ENCODE data around the gene MAP2K2.
A peak's percentile ranks its signal among the peaks of the same experiment; 100 is the strongest.

The MAP2K2 gene

DNA sequence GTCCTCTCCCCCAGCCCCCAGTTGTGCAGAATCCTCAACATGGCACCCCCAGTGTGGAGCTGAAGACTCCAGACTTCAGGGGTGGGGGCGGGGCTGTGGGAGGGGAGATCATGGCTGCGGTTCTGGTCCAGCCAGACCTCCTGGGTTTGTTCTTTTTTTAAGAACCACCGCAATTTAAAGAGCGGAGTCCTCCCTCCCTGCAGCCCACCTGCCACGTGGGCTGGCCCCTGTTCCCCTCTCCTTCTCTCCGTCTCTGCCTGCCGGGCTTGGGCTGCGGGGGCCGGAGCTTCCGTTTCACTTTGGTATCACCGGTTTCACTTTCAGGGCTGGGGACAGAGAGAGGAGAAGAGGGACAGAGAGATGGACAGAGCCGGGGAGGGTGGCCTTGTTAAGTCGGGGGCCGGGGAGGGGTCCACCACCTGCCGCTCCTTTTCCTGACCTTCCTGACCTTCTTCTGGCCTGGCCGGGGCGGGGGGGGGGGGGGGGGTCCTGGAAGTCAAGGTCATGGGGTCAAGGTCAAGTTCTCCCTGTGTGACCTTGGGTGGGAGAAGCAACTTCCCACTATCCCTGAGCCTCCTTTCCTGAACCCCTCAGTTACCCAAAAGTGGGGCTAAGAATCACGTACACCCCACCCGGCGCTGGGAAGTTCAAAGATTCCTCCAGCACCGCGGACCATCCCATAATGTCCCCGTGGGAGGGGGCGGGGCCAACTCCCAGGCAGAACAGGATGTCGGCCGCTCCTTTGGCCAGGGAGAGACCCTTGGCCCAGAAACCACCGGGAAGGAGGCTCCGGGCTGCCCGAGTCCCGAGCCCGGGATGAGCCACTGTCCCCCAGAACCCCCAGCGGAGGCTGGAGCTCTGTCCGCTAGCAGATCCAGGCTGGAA is 45.9 kb downstream of the MAP2K2 start:
- DNase-seq (ENCODE audit: low read depth in 1 of 2, low spot score in 1 of 2), result no peak
- in situ Hi-C loops (cut with HindIII; ENCODE audit: low pct_unique_long_range_greater_than_20kb, low sequenced_read_pairs), result no loop called here
- TF ChIP-seq JUND (IDR thresholded peaks at IDR 0.05; ENCODE audit: low read depth), result no peak

DNA sequence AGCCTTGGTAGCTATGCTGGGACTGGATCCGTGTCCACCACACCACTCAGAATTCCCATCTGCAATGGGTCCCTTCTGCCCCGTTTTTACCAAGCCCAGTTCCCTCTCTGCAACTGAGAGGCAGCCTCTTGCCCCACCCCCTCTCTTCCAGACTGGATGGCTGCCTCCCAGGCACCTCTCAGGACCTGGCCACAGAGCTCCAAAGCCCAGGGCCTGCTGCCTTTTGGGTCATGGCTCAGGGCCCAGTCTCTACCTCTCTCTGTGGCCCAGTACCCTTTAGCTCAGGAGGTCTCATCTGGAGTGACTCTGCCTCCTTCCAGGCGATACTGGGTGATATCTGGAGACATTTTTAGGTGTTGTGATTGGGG is 46.9 kb downstream of the MAP2K2 start:
- no peak for DNase-seq (ENCODE audit: low read depth in 1 of 2, low spot score in 1 of 2)
- in situ Hi-C loops (cut with HindIII; ENCODE audit: low pct_unique_long_range_greater_than_20kb, low sequenced_read_pairs), result no loop called here
- TF ChIP-seq JUND (IDR thresholded peaks at IDR 0.05; ENCODE audit: low read depth), result no peak

DNA sequence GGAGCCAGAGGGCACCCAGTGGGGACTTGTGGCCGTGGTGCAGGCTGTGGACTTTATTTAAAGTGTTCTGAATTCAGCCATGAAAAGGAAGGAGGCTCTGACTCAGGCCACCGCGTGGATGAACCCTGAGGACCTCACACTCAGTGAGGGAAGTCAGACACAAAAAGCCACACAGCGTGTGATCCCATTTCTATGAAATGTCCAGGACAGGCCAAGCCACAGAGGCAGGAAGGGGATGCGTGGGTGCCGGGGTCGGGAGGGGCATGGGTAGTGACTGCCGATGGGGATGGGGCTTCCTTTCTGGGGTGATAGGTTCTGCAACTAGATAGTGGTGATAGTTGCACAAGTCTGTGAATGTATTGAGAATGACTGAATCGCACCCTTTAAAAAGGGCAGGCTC is 48.5 kb downstream of the MAP2K2 start:
- in situ Hi-C loops (cut with HindIII; ENCODE audit: low pct_unique_long_range_greater_than_20kb, low sequenced_read_pairs), result no loop called here
- TF ChIP-seq JUND (IDR thresholded peaks at IDR 0.05; ENCODE audit: low read depth), result no peak
- DNase-seq (ENCODE audit: low read depth in 1 of 2, low spot score in 1 of 2), result no peak

DNA sequence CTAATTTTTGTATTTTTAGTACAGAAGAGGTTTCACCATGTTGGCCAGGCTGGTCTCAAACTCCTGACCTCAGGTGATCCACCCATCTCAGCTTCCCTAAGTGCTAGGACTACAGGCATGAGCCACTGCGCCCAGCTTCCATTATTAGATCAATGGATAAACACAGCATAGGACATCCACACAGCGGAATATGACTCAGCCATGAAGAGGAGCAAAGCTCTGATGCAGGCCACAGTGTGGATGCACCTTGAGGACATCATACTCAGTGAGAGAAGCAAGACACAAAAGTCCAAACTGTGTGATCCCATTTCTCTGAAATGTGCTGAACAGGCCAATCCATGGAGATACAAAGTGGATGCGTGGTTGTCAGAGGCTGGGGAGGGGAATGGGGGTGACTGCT is 52.3 kb downstream of the MAP2K2 start:
- no peak for DNase-seq (ENCODE audit: low read depth in 1 of 2, low spot score in 1 of 2)
- in situ Hi-C loops (cut with HindIII; ENCODE audit: low pct_unique_long_range_greater_than_20kb, low sequenced_read_pairs), result no loop called here
- TF ChIP-seq JUND (IDR thresholded peaks at IDR 0.05; ENCODE audit: low read depth), result no peak

DNA sequence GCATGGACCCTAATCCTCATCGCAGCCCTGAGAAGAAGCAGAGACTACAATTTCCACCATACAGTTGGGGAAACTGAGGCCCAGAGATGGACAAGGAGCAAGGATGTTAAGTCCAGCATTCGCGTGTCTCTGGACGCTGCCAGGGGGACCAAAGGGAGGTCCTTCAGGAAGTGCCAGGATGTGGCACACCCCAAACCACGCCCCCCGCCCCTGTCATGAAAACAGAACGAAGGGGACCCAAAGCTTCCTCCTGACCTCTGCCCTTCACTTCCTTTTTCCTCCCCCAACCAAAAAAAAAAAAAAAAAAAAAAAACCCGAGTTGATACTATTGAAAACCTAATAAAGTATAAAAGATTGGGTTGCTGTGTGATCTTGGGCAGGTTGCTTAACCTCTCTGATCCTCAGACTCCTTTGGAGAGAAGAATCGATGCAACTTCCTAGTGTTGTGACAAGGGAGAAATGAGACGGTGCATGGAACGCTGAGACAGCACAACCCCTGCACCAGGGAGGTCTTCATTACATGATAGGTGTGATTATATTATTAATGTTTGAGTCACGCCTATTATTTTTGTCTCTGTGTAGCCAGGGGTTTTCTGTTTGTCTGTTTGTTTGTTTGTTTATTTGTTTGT is 54.5 kb downstream of the MAP2K2 start:
- no peak for TF ChIP-seq JUND (IDR thresholded peaks at IDR 0.05; ENCODE audit: low read depth)
- no peak for DNase-seq (ENCODE audit: low read depth in 1 of 2, low spot score in 1 of 2)
- in situ Hi-C loops (cut with HindIII; ENCODE audit: low pct_unique_long_range_greater_than_20kb, low sequenced_read_pairs), result no loop called here

DNA sequence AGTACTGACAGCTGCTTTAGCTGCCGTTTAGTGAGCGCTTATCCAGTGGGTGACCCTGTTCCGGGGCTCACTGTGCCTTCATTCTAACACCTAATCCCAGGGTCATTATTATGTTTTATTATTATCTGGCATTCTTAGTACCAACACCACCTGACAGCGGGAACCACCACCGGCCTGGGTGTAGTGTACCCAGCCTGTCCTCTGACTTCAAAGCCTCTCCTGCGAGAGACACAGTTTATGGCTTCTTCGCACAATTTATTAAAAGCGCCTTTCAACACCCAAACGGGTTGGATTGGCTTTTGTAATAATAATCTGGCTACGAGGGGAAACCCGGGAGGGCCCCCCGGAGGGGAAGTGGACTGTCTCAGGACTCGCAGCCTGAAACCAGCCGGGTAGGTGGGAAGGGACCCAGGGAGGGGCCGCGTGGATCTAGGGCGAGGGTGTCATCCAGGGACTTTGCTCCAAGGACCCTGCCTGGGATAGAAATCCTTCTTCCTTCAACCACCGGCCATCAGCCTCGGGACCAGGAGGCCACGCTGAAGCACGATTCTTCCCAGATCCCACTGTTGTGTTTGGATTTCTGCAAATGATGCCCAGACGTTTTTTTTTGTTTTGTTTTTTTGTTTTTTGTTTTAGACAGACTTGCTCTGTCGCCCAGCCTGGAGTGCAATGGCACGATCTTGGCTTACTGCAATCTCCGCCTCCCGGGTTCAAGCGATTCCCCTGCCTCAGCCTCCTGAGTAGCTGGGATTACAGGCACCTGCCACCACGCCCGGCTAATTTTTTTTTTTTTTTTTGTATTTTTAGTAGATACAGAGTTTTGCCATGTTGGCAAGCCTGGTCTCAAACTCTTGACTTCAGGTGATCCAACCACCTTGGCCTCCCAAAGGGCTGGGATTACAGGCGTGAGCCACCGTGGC is 55.6 kb downstream of the MAP2K2 start:
- TF ChIP-seq JUND (IDR thresholded peaks at IDR 0.05; ENCODE audit: low read depth), result no peak
- in situ Hi-C loops (cut with HindIII; ENCODE audit: low pct_unique_long_range_greater_than_20kb, low sequenced_read_pairs), result no loop called here
- no peak for DNase-seq (ENCODE audit: low read depth in 1 of 2, low spot score in 1 of 2)

DNA sequence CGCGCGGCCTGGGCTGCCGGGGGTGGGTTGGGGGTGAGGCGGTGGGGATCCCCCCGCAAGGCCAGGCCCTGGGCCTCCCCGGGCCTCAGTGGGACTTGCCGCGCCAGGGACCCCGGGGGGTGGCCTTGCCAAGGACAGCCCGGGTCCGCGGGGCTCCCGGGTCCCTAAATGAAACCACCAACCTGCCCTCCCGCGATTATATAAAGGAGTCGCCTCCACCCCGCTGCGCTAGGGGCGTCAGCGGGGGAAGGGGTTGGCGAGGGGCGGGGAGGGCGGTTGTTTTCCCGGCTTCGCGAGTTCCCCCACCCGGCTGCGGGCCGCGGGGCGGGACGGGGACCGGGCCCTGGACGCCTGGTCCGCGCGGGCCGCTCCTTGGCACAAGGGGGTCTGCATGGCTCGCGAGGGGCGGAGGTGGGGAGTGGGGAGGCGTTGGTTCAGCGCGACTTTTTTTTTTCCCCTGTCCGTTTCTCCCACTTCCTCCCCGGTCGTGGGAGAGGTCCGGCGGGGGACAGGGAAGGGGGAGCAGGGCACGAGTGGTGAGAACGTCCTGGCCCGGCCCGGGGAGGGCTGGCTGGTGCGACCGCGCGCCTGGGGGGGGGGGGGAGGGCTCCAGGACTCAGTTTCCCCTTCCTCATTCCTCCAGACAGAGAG is 56.4 kb downstream of the MAP2K2 start:
- peak in 1 of 2 experiments; percentile 47 for DNase-seq (ENCODE audit: low read depth in 1 of 2, low spot score in 1 of 2)
- TF ChIP-seq JUND (IDR thresholded peaks at IDR 0.05; ENCODE audit: low read depth), result no peak
- in situ Hi-C loops (cut with HindIII; ENCODE audit: low pct_unique_long_range_greater_than_20kb, low sequenced_read_pairs), result no loop called here

DNA sequence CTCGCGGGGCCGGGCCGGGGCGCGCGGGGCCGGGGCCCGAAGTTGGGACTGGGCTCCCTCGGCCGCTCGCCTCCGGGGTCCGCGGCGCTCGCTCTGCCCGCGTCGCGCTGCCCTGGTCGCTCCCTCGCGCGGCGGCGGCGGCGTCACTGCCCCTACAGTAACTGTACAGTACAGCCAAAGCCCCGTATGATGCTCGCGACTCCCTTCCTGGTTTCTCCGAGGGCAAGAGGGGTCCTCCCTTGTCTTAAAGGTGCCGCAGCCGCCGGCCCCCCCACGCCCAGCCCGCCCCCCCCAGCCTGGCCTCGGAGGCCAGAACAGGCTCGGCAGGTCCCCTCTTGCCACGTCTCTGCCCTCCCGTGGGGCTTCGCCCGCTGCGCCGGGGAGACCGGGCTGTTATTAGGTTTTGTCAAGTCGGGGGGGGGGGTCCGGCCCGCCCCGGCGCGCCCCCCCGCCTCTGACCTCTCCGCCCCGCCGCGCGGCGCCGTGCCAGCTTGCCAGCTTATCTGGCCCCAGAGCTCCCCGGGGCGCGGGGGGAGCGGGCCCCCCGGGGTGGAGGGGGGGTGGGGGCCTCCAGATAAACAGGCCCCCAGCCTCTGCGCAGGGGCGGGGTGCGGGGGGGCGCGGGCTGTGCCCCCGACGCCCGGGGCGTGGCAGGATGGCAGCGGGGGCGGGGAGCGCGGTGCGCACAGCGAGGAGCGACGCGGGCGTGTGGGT is 57.1 kb downstream of the MAP2K2 start, which contains the start of gene ZBTB7A:
ZBTB7A (minus strand) TSS at position 218 of the 714 bp plus-strand sequence. CDS start 11,667 bp downstream, outside the sequence.
- DNase-seq (ENCODE audit: low read depth in 1 of 2, low spot score in 1 of 2), result peak; percentile 77 to 87
- in situ Hi-C loops (cut with HindIII; ENCODE audit: low pct_unique_long_range_greater_than_20kb, low sequenced_read_pairs), result no loop called here
- no peak for TF ChIP-seq JUND (IDR thresholded peaks at IDR 0.05; ENCODE audit: low read depth)

DNA sequence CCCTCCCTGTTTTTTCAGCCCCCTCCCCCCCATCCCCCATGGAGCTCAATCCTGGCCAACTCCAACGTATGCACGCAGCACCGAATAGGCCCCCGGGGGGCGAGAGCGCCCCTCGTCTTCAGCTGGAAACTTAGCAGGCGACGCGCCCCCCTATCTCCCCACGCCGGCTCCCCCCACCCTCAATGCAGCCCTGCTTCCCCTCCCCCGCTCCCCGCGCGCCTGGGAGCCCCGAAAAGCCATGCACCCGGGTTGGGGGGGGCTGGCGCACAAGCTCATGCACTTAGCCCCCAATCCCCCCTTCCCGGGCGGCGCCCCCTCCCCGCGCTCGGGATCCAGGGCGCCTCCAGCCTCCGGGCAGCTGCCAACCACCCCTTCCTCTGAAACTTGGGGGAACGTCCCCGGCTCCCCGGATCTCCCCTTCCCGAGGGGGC is 57.7 kb downstream of the MAP2K2 start:
- in situ Hi-C loops (cut with HindIII; ENCODE audit: low pct_unique_long_range_greater_than_20kb, low sequenced_read_pairs), result no loop called here
- DNase-seq (ENCODE audit: low read depth in 1 of 2, low spot score in 1 of 2), result no peak
- TF ChIP-seq JUND (IDR thresholded peaks at IDR 0.05; ENCODE audit: low read depth), result no peak

DNA sequence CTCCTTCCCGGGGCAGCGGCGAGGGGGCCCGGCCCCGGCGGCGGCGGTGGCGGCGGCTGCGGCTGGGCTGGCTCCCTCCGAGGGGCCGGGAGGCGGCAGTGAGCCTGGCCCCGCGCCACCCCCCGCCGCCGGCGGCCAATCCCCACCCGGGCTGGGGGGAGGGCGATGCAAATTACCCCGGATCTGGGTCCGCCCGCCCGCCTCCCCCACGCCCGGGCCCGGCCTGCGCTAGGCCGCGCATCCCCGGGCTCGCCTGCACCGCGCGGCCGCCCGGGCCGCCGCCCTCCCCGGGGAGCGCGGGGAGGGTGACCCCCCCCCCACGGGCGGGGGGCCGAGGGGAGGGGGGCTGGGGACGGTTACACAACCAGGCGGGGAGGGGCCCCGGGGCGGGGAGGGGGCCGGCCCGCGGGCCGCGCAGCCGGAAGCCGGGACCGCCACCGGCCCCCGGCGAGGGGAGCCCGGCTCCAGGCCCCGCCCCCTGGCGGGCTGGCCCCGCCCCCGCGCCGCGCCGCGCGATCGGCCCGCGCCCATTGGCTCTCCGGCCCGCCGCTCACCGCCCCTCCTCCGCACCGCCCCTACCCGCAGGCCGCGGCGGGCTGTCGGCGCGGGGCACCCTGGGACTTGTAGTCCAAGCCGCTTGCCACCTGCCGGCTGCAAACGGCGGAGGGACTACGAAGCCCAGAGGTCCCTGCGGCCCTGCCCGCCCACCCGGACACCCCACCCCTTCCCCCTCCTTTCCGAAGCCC is 58.3 kb downstream of the MAP2K2 start:
- in situ Hi-C loops (cut with HindIII; ENCODE audit: low pct_unique_long_range_greater_than_20kb, low sequenced_read_pairs), result no loop called here
- TF ChIP-seq JUND (IDR thresholded peaks at IDR 0.05; ENCODE audit: low read depth), result no peak
- peak; percentile 92 to 95 for DNase-seq (ENCODE audit: low read depth in 1 of 2, low spot score in 1 of 2)

All from T47D (cell line).